GM23338 (cell line): Measurements from ENCODE around the gene PRMT7. TPM values are rescaled to one million over a fixed set of nuclear protein-coding genes. Genes with fewer than 3 reads are reported as not detected.
A peak's percentile ranks its signal among the peaks of the same experiment; 100 is the strongest.

Experiments
- ATAC-seq: fragments of 200-7000 bp; cut with Tn5 transposase; 3 replicates; pipeline ENCODE4 v1.9.1; 2020
- DNase-seq: peaks from one replicate; pipeline ENCODE4 v3.0.0-alpha.2; 2015; ENCODE audit warnings: low spot score
- H2AFZ ChIP-seq: fragments of 200-600 bp; sonication (generic); 2 replicates; pipeline ENCODE4 v1.8.0; 2016; ENCODE audit warnings: antibody characterized with exemption, mild to moderate bottlenecking, moderate library complexity
- H3F3A ChIP-seq: fragments of 200-600 bp; sonication (generic); replicated peaks from 2 replicates; pipeline ENCODE4 v1.8.0; 2017; ENCODE audit warnings: antibody characterized with exemption, mixed run types, low read depth
- H3K27ac ChIP-seq: fragments of 200-600 bp; sonication (generic); 2 replicates; pipeline ENCODE4 v1.6.1; 2016; ENCODE audit warnings: low read depth
- H3K27me3 ChIP-seq: fragments of 200-600 bp; sonication (generic); 2 replicates; pipeline ENCODE4 v1.8.0; 2016; ENCODE audit warnings: mild to moderate bottlenecking, mixed run types, moderate library complexity; ENCODE audit not compliant: insufficient read depth
- H3K36me3 ChIP-seq: fragments of 200-600 bp; sonication (generic); 2 replicates; pipeline ENCODE4 v1.8.0; 2016; ENCODE audit warnings: mild to moderate bottlenecking; ENCODE audit not compliant: insufficient read depth
- H3K4me1 ChIP-seq: fragments of 200-600 bp; sonication (generic); 2 replicates; pipeline ENCODE4 v1.8.0; 2016; ENCODE audit warnings: mild to moderate bottlenecking, moderate library complexity; ENCODE audit not compliant: insufficient read depth
- H3K4me2 ChIP-seq: fragments of 200-600 bp; sonication (generic); 2 replicates; pipeline ENCODE4 v1.7.1; 2017; ENCODE audit warnings: mixed run types
- H3K4me3 ChIP-seq: fragments of 200-600 bp; sonication (generic); 2 replicates; pipeline ENCODE4 v1.6.1; 2016; ENCODE audit warnings: mixed run types
- H3K79me2 ChIP-seq: fragments of 200-600 bp; sonication (generic); replicated peaks from 2 replicates; pipeline ENCODE4 v1.8.0; 2017; ENCODE audit warnings: mild to moderate bottlenecking; ENCODE audit not compliant: insufficient read depth
- H3K9me2 ChIP-seq: fragments of 200-600 bp; sonication (generic); 2 replicates; pipeline ENCODE4 v1.8.0; 2017; ENCODE audit not compliant: insufficient read depth
- H4K20me1 ChIP-seq: fragments of 200-600 bp; sonication (generic); replicated peaks from 2 replicates; pipeline ENCODE4 v1.8.0; 2017; ENCODE audit warnings: mild to moderate bottlenecking; ENCODE audit not compliant: insufficient read depth
- H3K27ac Mint-ChIP-seq: 2 replicates; pipeline ENCODE4 v1.8.0; 2020; ENCODE audit warnings: inconsistent platforms, mild to moderate bottlenecking, moderate library complexity, mixed read lengths
- H3K27me3 Mint-ChIP-seq: 3 replicates; pipeline ENCODE4 v1.8.0; 2022; ENCODE audit warnings: low read depth, mild to moderate bottlenecking, moderate library complexity, mixed read lengths, inconsistent platforms; ENCODE audit not compliant: insufficient read depth, poor library complexity
- H3K36me3 Mint-ChIP-seq: 3 replicates; pipeline ENCODE4 v1.8.0; 2021; ENCODE audit warnings: low read depth, mild to moderate bottlenecking, inconsistent platforms, moderate library complexity, mixed read lengths
- H3K4me1 Mint-ChIP-seq: 3 replicates; pipeline ENCODE4 v1.8.0; 2020; ENCODE audit warnings: mild to moderate bottlenecking, inconsistent platforms, mixed read lengths
- H3K4me3 Mint-ChIP-seq: 3 replicates; pipeline ENCODE4 v1.8.0; 2021; ENCODE audit warnings: moderate library complexity, mild to moderate bottlenecking, inconsistent platforms, mixed read lengths
- H3K9me3 Mint-ChIP-seq: 3 replicates; pipeline ENCODE4 v1.8.0; 2020; ENCODE audit warnings: moderate library complexity, mild to moderate bottlenecking, inconsistent platforms, mixed read lengths
- CREB1 ChIP-seq: fragments of 250-450 bp; sonication (Bioruptor Pico); IDR thresholded peaks from 2 replicates; pipeline ENCODE4 v1.5.0; 2020; ENCODE audit warnings: low read depth, mild to moderate bottlenecking, moderate library complexity
- EZH2 ChIP-seq: fragments of 200-600 bp; sonication (generic); IDR thresholded peaks from one replicate; pipeline ENCODE4 v1.8.0; 2017; ENCODE audit warnings: antibody characterized with exemption, mild to moderate bottlenecking, low read depth; ENCODE audit not compliant: unreplicated experiment
- EZH2phosphoT487 ChIP-seq: fragments of 200-600 bp; sonication (generic); IDR thresholded peaks from one replicate; pipeline ENCODE4 v1.8.1; 2018; ENCODE audit warnings: antibody characterized with exemption; ENCODE audit not compliant: unreplicated experiment
- JUNB ChIP-seq: IDR thresholded peaks from one replicate; pipeline ENCODE4 v1.6.1; 2016; ENCODE audit warnings: antibody characterized with exemption; ENCODE audit not compliant: unreplicated experiment
- POLR2AphosphoS5 ChIP-seq: IDR thresholded peaks from 2 replicates; pipeline ENCODE4 v1.6.1; 2016; ENCODE audit warnings: antibody characterized with exemption, low read depth
- STAT1 ChIP-seq: IDR thresholded peaks from one replicate; pipeline ENCODE4 v1.6.1; 2016; ENCODE audit warnings: antibody characterized with exemption; ENCODE audit not compliant: unreplicated experiment
- ZNF114 ChIP-seq: fragments of 250-450 bp; sonication (Bioruptor Pico); IDR thresholded peaks from 2 replicates; pipeline ENCODE4 v1.5.0; 2020; ENCODE audit warnings: mild to moderate bottlenecking, moderate library complexity
- ZNF331 ChIP-seq: fragments of 250-450 bp; sonication (Bioruptor Pico); IDR thresholded peaks from 2 replicates; pipeline ENCODE4 v1.5.0; 2020; ENCODE audit warnings: low read depth, mild to moderate bottlenecking, moderate library complexity
- polyA plus RNA-seq: library from polyadenylated mRNA; unstranded; fragments of >200 nt; fragmentation: Nextera tagmentation; extraction: Ambion mirVana; gene quantifications from 2 replicates; pipeline ENCODE4 v1.2.1, GENCODE V29; 2016
- total RNA-seq: library from RNA; depleted of rRNA; stranded (reverse); fragments of >200 nt; shearing (Covaris generic); gene quantifications from 2 replicates; pipeline ENCODE4 v1.2.3, GENCODE V29; 2014
- TF ChIP-seq, protein P1 (sequence below): IDR thresholded peaks from one replicate; pipeline ENCODE4 v1.6.1; 2018; ENCODE audit warnings: antibody characterized with exemption; ENCODE audit not compliant: unreplicated experiment
- TF ChIP-seq, protein P2 (sequence below), 2 experiments: fragments of 200-600 bp in 1 of 2; sonication (generic) in 1 of 2; conservative IDR thresholded peaks; 2 replicates each; pipeline versions ENCODE4 v1.5.1 to v1.6.1; 2016 to 2017; ENCODE audit warnings: antibody characterized with exemption in 2 of 2, low read depth in 2 of 2, mild to moderate bottlenecking in 2 of 2, moderate library complexity in 1 of 2
- TF ChIP-seq, protein P3 (sequence below): IDR thresholded peaks from 2 replicates; pipeline ENCODE4 v1.6.1; 2016; ENCODE audit warnings: antibody characterized with exemption

Gene PRMT7
- total and polyA plus RNA-seq, 2 experiments from 2014 or later = 20.2 to 65.3 TPM

DNA sequence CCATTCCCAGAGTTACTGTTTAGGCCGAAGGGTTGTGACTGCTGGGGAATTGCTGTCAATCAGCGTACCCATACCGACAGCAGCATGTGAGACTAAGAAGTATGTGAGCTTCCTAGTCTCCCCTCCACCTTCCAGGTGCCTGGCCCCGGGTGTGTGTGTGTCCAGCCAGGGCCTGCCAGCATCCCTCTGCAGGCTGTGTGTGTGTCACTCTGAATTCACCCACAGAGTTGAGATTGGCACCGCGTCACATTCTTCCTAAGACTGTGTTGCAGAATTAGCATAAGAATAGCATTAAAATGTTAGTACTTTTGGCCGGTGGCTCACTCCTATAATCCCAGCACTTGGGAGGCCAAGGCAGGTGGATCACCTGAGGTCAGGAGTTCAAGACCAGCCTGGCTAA, 31.8 kb downstream of the PRMT7 start (continued):
- TF ChIP-seq, protein P1, sequence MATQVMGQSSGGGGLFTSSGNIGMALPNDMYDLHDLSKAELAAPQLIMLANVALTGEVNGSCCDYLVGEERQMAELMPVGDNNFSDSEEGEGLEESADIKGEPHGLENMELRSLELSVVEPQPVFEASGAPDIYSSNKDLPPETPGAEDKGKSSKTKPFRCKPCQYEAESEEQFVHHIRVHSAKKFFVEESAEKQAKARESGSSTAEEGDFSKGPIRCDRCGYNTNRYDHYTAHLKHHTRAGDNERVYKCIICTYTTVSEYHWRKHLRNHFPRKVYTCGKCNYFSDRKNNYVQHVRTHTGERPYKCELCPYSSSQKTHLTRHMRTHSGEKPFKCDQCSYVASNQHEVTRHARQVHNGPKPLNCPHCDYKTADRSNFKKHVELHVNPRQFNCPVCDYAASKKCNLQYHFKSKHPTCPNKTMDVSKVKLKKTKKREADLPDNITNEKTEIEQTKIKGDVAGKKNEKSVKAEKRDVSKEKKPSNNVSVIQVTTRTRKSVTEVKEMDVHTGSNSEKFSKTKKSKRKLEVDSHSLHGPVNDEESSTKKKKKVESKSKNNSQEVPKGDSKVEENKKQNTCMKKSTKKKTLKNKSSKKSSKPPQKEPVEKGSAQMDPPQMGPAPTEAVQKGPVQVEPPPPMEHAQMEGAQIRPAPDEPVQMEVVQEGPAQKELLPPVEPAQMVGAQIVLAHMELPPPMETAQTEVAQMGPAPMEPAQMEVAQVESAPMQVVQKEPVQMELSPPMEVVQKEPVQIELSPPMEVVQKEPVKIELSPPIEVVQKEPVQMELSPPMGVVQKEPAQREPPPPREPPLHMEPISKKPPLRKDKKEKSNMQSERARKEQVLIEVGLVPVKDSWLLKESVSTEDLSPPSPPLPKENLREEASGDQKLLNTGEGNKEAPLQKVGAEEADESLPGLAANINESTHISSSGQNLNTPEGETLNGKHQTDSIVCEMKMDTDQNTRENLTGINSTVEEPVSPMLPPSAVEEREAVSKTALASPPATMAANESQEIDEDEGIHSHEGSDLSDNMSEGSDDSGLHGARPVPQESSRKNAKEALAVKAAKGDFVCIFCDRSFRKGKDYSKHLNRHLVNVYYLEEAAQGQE = no peak
- TF ChIP-seq ZNF331 (CRISPR knock-in tag) (no peak), EZH2 (no peak), STAT1 (no peak), ZNF114 (no peak), POLR2AphosphoS5 (no peak), CREB1 (CRISPR knock-in tag) (no peak), JUNB (no peak)
- TF ChIP-seq, protein P2, sequence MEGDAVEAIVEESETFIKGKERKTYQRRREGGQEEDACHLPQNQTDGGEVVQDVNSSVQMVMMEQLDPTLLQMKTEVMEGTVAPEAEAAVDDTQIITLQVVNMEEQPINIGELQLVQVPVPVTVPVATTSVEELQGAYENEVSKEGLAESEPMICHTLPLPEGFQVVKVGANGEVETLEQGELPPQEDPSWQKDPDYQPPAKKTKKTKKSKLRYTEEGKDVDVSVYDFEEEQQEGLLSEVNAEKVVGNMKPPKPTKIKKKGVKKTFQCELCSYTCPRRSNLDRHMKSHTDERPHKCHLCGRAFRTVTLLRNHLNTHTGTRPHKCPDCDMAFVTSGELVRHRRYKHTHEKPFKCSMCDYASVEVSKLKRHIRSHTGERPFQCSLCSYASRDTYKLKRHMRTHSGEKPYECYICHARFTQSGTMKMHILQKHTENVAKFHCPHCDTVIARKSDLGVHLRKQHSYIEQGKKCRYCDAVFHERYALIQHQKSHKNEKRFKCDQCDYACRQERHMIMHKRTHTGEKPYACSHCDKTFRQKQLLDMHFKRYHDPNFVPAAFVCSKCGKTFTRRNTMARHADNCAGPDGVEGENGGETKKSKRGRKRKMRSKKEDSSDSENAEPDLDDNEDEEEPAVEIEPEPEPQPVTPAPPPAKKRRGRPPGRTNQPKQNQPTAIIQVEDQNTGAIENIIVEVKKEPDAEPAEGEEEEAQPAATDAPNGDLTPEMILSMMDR (conservative IDR thresholded peaks at IDR 0.05; ENCODE audit: low read depth in 2 of 2) = no peak
- TF ChIP-seq, protein P3, sequence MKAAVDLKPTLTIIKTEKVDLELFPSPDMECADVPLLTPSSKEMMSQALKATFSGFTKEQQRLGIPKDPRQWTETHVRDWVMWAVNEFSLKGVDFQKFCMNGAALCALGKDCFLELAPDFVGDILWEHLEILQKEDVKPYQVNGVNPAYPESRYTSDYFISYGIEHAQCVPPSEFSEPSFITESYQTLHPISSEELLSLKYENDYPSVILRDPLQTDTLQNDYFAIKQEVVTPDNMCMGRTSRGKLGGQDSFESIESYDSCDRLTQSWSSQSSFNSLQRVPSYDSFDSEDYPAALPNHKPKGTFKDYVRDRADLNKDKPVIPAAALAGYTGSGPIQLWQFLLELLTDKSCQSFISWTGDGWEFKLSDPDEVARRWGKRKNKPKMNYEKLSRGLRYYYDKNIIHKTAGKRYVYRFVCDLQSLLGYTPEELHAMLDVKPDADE = no peak

DNA sequence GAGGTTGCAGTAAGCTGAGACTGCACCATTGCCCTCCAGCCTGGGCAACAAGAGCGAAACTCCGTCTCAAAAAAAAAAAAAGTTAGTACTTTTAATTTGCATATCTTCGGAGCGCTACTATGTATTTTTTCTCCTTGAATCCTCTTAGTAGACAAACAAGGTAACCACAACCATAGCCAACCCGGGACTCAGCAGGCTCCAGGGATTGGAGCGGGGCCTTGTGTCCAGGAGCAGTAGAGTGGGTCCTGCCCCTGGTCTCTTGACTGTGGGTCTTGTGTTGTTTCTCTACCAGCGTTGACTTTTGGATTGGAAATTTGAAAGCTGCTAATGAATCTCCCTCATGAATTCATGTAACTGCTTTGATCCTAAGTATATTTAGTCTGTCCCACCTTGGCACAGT, 32.3 kb downstream of the PRMT7 start:
- H3K4me1 Mint-ChIP-seq = no peaks in the 10 kb centered on the region
- no peak overlapping the region for H3K4me3 Mint-ChIP-seq
- Histone ChIP-seq H2AFZ (no peak overlapping the region), H4K20me1 (no peaks in the 10 kb centered on the region; the same call in 1 of the 2 replicates), H3K9me2 (no peaks in the 10 kb centered on the region), H3K79me2 (no peaks in the 10 kb centered on the region), H3K27ac (0 out of 2 replicates have a peak overlapping the region, but pooled peaks have one; percentile 69), H3K4me1 (no peaks in the 10 kb centered on the region; the same call in 1 of the 2 replicates), H3K4me3 (no peak overlapping the region), H3F3A (peaks cover 9% of the 10 kb centered on the region; the same call in 1 of the 2 replicates), H3K4me2 (no peak overlapping the region), H3K36me3 (peaks cover 12% of the 10 kb centered on the region), H3K27me3 (no peaks in the 10 kb centered on the region)
- DNase-seq (no peak), ATAC-seq (no peak)
- H3K27me3 Mint-ChIP-seq = no peaks in the 10 kb centered on the region
- H3K36me3 Mint-ChIP-seq = peaks cover 70% of the 10 kb centered on the region
- H3K9me3 Mint-ChIP-seq = no peaks in the 10 kb centered on the region
- H3K27ac Mint-ChIP-seq = no peak overlapping the region
- no peak for TF ChIP-seq EZH2phosphoT487
- no peak for TF ChIP-seq STAT1
- TF ChIP-seq, protein P1 = no peak
- no peak for TF ChIP-seq ZNF331 (CRISPR knock-in tag)
